ENCODE measurements around the gene DPP6.

DNA sequence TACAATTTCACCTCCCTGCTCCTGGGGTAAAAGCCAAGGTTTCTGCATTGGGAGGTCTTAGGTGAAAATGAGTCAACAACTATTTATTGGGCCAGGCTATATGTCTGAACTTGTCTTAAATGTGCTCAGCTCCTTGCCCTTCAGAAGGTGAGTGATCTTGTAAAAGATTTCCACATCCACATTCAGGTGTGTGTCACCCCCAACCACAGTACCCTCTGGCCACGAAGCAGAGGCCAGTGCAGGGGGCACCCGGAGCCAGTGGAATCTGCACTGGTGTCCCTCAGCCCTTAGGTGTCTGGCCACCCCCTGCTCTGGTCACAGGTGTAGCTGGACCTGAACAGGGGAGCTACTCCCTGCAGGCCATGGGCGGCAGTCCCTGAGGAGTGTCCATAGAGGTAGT is 752.3 kb downstream of the DPP6 start:
- TF ChIP-seq, protein P1, sequence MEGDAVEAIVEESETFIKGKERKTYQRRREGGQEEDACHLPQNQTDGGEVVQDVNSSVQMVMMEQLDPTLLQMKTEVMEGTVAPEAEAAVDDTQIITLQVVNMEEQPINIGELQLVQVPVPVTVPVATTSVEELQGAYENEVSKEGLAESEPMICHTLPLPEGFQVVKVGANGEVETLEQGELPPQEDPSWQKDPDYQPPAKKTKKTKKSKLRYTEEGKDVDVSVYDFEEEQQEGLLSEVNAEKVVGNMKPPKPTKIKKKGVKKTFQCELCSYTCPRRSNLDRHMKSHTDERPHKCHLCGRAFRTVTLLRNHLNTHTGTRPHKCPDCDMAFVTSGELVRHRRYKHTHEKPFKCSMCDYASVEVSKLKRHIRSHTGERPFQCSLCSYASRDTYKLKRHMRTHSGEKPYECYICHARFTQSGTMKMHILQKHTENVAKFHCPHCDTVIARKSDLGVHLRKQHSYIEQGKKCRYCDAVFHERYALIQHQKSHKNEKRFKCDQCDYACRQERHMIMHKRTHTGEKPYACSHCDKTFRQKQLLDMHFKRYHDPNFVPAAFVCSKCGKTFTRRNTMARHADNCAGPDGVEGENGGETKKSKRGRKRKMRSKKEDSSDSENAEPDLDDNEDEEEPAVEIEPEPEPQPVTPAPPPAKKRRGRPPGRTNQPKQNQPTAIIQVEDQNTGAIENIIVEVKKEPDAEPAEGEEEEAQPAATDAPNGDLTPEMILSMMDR (IDR thresholded peaks at IDR 0.05 in 2 of 3, conservative IDR thresholded peaks at IDR 0.05 in 1 of 3; ENCODE audit: insufficient read depth in 2 of 3, low read depth in 1 of 3, low read length in 3 of 3), result no peak
- no peak for TF ChIP-seq CEBPB (tag; IDR thresholded peaks at IDR 0.05)
- TF ChIP-seq MECOM (CRISPR knock-in tag; IDR thresholded peaks at IDR 0.05), result no peak
- TF ChIP-seq SIRT6 (IDR thresholded peaks at IDR 0.05; ENCODE audit: low read depth, low read length), result no peak
- no peak for TF ChIP-seq HNRNPUL1 (IDR thresholded peaks at IDR 0.05; ENCODE audit: low read length)
- no peak for TF ChIP-seq GATAD2A (IDR thresholded peaks at IDR 0.05)
